Erythroblast (primary cell): ENCODE measurements around the gene SPAG9.
"Not testable (repeated sequence)": the region's sequence is repeated elsewhere in the genome, so short reads cannot be mapped to it uniquely, and the experiment has no call there.

Source experiments
- GATA1 ChIP-seq: IDR thresholded peaks from 2 replicates; pipeline ENCODE4 v1.6.1; 2011; ENCODE audit warnings: low read depth, mild to moderate bottlenecking, control low read depth, low read length, moderate library complexity
- POLR2A ChIP-seq: IDR thresholded peaks from 2 replicates; pipeline ENCODE4 v1.6.1; 2011; ENCODE audit warnings: mild to moderate bottlenecking, low read length

- TF ChIP-seq POLR2A, GATA1: not testable (repeated sequence)
These were observed 1.9 kb upstream of the SPAG9 start for GRCh38 chr17:51122473-51123115.
